IPS-18c (cell line): ENCODE data around the gene INO80.
A peak's percentile ranks its signal among the peaks of the same experiment; 100 is the strongest.
"Not testable (repeated sequence)": the region's sequence is repeated elsewhere in the genome, so short reads cannot be mapped to it uniquely, and the experiment has no call there.

ENCODE experiments used
- H3K4me3 ChIP-seq: 2 replicates; pipeline ENCODE4 v1.7.0; 2013; ENCODE audit warnings: low read depth, mild to moderate bottlenecking, low read length, moderate library complexity; ENCODE audit not compliant: insufficient read depth
- H3K9me3 ChIP-seq: one replicate; pipeline ENCODE4 v1.6.1; 2013; ENCODE audit warnings: mild to moderate bottlenecking, low read length, moderate library complexity; ENCODE audit not compliant: control insufficient read depth, insufficient read depth

Gene INO80

DNA sequence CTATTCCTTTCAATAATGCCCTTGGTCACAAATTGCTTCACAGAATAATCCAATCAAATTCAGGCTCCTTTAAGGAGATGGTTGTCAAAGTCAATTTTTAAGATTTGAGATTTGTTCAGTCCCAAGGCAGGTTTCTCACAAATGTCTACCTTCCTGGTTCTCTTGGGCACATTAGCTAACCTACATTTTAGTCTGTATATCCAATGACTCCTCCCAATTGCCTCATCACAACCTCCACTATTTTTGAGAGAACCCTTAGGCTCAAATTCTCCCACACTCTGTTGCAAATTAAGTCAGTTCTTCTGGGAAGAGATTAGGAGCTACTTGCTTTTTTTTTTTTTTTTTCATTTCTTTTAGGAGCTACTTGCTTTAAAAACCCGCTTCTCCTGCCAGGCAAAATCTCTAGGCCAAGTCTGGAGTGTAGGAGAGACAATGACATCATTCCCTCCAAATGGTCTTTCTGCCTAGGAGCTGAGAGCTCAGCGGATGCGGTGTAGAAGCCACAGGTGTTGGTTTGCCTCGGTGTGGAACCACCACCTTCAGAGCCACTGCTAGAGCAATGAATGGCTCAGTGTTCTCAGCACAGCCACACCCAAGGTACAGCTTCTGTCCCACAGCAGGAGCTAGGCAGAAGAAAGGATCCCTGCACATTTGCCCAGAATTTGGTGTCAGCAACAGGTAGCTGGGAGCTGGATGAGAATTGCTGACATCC, 10.0 kb upstream of the INO80 start:
- Histone ChIP-seq H3K4me3 (no peak overlapping the region), H3K9me3 (no peaks in the 10 kb centered on the region)

DNA sequence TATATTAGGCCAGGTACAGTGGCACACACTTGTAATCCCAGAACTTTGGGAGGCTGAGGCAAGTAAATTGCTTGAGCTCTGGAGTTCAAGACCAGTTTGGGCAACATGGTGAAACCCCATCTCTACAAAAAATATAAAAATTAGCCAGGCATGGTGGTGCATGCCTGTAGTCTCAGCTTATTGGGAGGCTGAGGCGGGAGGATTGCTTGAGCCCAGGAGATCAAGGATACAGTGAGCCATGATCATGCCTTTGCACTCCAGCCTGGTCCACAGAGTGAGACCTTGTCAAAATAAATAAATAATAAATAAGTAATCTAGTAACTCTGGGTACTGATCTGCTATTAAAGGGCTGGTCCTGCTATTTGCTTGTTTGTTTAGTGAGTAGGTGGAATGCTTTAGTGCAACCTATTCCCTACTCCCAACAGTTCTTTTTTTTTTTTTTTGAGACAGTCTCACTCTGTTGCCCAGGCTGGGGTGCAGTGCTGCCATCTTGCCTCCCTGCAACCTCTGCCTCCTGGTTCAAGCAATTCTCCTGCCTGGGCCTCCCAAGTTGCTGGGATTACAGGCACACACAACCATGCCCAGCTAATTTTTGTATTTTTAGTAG, 9.1 kb upstream of the INO80 start:
- Histone ChIP-seq H3K9me3 (no peaks in the 10 kb centered on the region), H3K4me3 (no peak overlapping the region)

DNA sequence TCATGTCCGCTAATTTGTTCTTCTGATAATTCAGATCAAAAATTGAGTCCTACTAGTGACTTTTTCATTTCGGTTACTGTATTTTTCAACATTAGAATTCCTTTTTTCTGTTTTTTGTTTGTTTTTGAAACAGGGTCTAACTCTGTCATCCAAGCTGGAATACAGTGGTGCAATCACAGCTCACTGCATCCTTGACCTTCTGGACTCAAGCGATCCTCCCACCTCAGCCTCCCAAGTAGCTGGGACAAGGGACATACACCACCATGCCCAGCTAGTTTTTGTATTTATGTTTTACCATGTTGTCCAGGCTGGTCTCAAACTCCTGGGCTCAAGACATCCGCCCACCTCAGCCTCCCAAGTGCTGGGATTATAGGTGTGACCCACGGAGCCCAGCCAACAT, 8.0 kb upstream of the INO80 start:
- no peaks in the 10 kb centered on the region for H3K9me3 ChIP-seq
- H3K4me3 ChIP-seq, result no peak overlapping the region

DNA sequence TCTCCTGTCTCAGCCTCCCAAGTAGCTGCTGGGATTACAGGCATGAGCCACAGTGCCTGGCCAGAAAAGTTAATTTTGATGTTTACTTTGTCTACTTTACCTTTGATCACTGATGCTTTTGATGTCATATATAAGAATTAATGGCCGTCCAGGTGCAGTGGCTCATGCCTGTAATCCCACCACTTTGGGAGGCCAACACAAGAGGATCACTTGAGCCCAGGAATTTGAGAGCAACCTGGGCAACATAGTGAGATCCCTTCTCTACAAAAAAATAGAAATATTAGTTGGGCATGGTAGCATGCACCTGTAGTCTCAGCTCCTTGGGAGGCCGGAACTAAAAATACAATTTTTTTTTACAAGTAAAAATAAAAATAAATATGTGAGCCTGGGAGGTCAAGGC, 6.8 kb upstream of the INO80 start:
- Histone ChIP-seq H3K4me3 (no peak overlapping the region), H3K9me3 (no peaks in the 10 kb centered on the region)

DNA sequence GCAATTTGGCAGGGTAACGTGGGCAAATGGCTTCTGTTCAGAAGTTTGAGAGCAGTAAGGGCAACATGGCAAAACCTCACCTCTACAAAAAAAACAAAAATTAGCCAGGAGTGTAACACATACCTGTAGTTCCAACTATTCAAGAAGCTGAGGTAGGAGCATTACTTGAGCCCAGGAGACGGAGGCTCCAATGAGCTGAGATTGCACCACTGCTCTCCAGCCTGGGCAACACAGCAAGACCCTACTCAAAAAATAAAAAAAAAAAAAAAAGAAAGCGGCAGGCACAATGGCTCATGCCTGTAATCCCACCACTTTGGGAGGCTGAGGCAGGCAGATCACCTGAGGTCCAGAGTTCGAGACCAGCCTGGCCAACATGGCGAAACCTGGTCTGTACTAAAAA, 5.9 kb upstream of the INO80 start:
- Histone ChIP-seq H3K9me3 (no peaks in the 10 kb centered on the region), H3K4me3 (no peak overlapping the region)

DNA sequence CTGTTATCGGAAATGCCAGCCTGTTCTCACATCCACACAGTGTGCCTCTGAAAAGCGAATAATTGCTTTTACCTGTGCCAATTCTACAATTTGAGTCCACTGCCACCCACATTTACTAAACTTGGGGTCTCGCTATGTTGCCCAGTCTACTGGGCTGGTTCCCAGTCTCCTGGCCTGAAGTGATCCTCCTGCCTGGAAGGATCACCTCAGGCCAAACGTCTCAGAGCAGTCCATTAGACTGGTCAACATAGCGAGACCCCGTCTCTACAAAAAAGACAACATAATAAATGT, 827 bp upstream of the INO80 start:
- Histone ChIP-seq H3K9me3 (no peaks in the 10 kb centered on the region), H3K4me3 (peak overlapping the region; percentile 100)

DNA sequence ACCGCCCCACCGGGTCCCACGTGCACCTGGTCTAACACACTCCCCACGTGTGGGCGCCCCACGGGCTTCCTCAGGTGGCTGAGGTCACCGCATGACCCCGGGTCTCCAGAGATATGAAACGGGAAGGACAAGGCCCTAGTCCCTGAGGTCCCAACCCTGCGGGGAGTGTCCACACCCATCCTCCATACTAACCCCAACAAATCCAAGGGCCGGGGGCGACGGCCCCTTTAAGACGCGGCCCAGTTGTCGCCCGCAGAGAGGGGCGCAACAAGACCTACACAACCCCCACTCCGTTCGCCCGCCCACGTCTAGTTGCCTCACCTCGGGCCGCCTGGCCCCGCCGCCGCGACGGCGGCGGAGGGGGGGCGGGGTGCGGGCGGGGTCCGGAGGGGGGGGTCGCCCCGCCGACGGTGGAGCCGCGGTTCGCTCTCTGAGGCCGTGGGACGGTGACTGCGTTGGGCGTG, 396 bp downstream of the INO80 start:
- Histone ChIP-seq H3K9me3 (no peaks in the 10 kb centered on the region), H3K4me3 (peak overlapping the region; percentile 100)

DNA sequence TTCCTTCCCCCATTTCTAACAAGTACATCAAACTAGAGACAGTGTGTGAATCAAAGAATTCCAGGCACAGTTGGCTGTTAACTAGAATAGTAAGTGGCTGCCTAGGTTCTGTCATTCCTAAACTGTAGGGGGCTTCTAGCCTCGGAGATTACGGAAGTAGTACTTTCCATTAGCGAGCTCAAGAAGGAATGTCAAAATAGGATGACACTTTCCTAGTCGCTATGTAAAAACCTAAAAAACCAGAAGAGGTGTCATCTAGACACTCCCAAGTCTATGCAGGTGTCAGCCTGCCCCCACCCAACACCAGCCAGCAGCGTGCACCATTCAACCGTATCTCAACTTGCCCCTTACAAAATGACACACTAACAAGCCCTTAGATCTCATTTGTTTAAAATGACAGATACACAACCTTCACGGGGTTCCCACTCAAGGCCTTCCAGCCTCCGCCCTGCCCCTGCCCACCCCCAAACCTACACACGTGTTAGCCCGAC, 874 bp downstream of the INO80 start:
- Histone ChIP-seq H3K4me3 (peak overlapping the region; percentile 100), H3K9me3 (no peaks in the 10 kb centered on the region)

DNA sequence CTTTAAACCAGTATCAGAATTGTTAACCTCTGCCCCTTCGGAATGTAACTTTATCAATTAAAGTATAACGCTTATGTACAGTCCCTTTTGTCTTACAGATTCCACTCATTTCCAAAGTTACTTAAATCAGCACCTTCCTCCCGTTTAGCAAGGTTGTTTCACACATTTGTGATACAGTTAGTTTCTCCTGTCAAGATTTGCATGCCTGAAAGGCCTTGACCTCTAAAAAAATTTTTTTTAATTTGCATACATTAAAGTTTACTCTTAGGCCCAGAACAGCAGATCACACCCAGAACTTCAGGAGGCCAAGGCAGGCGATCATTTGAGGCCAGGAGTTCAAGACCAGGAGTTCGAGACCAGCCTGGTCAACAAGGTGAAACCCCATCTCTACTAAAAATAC, 9.1 kb downstream of the INO80 start:
- H3K9me3 ChIP-seq, result no peaks in the 10 kb centered on the region
- H3K4me3 ChIP-seq, result no peak overlapping the region

DNA sequence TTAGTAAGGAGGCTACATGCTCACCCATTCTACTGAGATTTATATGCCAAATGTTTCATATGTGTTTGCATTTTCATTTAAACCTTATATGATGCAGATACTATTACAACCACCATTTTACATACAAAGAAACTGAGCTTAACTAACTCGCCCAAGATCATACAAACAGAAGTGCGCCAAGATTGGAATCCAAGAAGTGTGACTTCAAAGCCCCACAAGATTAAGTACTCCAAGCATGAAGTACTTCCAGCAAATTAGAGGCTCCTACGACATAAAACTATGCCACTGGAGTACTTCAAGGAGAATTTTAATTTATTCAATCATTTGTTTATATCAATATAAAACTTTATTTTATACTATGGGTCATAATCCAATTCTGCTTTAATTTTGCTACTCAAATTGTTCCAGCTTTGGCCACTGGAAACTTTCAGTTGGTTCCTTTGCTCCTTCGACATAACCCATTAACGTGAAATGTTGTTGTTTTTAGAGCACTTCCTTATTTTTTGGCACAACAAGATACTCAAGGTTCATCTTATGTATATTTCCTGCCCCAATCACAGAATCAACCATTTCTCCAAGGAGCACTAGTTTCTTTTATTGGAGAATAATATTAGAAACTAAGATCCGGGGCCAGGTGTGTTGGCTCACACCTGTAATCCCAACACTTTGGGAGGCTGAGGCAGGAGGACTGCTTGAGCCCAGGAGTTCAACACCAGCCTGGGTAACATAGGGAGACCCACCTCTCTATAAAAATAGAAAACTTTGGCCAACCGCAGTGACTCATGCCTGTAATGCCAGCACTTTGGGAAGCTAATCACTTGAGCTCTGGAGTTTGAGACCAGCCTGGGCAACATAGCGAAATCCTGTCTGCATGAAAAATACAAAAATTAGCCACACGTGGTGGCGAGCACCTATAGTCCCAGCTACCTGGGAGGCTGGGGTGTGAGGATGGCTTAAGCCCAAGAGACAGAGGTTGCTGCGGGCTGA, 10.4 kb downstream of the INO80 start:
- H3K4me3 ChIP-seq, result no peak overlapping the region
- no peaks in the 10 kb centered on the region for H3K9me3 ChIP-seq

DNA sequence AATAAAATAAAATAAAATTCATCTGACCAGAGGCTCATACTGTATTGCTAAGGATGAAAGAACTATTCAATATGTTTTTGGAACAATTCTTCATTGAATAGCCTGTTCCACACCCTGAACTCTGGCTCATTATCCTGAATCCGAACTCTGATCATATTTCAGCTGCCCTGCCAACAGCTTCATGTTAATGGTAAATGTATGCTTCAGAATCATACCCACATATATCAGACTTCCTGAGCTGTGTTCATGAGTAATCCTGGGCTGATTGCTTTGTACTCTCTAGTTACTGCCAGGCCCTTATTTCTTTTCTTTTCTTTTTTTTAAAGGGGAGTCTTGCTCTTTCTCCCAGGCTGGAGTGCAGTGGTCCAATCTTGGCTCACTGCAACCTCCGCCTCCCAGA, 11.8 kb downstream of the INO80 start:
- H3K9me3 ChIP-seq, result no peaks in the 10 kb centered on the region
- H3K4me3 ChIP-seq, result no peak overlapping the region

DNA sequence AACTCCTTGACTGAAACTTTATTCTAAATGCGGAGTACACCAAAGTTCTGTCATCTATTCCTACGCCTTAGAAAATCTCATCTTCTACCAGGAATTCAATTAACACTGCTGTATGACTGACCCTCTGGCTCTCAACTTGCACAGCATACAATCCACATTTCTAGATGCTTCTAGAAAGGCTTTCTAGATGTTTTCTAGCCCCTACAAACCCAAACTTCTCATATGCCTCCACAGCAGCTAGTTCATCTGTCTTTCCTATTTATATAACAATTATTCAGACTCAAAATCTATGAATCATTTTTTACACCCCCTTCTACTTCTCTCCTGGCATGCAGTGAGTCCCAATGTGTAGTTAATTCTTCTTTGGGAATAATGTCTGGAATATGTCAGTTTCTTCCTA, 13.2 kb downstream of the INO80 start:
- H3K9me3 ChIP-seq, result no peaks in the 10 kb centered on the region
- no peak overlapping the region for H3K4me3 ChIP-seq

DNA sequence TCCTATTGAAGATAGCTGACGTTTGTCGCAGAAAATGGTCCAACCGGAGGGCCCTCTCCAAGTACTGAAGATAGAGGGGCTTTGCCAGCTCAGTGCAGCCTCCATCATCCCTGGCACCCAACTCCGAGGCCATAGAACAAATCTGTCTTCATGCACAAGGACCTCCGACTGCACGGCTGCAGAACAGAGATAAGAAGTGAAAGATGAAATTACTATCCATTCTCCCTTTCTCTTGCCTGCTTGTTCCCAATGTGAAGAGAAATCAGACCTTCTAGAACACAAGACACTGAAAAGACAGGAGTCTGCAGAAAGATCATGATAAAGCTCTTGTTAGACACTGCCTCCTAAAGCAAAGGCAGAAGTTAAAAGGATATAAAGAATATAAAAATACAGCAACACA, 19.9 kb downstream of the INO80 start:
- H3K4me3 ChIP-seq, result no peak overlapping the region
- no peaks in the 10 kb centered on the region for H3K9me3 ChIP-seq

DNA sequence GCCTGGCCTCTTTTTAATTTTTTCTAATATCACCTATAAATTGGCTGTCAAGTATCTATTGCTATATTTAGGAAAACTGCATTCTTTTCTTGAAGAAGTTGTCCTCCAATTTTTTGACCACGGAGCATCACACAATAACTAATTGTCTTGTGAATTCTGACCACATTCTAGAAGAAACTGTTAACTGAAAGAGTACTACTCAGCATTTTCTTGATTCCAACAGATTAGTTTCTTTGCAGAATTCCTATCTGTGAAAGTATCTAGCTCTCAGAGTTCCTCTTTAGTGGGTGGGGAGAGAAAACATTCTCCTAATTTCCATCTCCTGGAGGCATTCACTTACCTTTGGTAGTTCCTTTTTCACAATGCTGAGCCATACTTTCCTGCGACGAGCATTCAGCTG, 31.1 kb downstream of the INO80 start:
- H3K9me3 ChIP-seq, result no peaks in the 10 kb centered on the region

DNA sequence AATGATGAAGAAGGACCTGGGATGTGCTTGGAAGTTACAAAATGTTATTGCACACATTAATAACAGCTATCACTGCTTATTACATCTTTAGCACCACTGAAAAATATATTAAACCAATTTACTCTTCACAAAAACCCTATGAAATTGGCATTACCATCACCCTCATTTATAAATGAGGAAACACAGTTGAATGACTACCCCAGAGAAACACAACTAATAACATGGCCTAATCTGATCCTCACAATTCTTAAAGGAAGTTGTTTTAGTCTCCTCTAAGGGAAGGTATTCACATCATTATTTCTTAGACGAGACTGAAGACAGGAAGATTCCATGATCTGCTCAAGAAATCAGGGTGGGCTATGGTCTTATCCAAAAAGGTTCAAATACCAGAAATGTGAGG, 35.9 kb downstream of the INO80 start:
- H3K4me3 ChIP-seq, result no peak overlapping the region
- no peaks in the 10 kb centered on the region for H3K9me3 ChIP-seq

More for the DNA sequence above, 31.1 kb downstream of the INO80 start:
- no peak overlapping the region for H3K4me3 ChIP-seq

DNA sequence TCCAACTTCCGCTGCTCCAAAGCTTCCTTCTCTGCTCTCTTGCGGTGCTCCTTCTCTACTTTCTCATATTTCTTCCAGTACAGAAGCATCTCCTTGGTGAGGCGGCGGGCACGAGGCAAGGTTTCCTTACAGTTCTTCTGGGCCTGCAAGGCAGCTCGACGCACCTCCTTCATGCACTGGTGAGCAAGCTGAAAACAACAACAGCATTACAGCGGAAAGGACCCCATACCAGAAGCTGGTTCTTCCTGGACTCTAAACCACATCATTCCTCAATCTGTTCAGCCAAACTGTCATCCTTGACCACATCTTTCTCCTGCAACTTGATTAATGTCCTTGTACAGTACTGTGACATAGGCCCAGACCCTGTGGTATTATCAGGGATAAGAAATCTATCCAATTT, 36.4 kb downstream of the INO80 start:
- Histone ChIP-seq H3K9me3 (no peaks in the 10 kb centered on the region), H3K4me3 (no peak overlapping the region)

DNA sequence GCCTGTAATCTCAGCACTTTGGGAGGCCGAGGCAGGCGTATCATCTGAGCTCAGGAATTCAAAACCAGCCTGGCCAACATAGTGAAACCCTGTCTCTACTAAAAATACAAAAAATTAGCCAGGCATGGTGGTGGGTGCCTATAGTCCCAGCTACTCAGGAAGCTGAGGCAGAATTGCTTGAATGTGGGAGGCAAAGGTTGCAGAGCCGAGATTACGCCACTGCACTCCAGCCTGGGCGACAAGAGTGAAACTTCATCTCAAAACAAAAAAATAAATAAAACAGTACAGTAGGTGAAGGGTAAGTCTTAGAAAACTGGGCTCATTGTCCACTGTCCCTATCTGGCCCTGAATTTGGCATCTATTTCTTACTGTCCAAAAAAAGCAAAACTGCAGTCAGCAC, 37.2 kb downstream of the INO80 start:
- not testable (repeated sequence) for H3K4me3 ChIP-seq, H3K9me3 ChIP-seq

DNA sequence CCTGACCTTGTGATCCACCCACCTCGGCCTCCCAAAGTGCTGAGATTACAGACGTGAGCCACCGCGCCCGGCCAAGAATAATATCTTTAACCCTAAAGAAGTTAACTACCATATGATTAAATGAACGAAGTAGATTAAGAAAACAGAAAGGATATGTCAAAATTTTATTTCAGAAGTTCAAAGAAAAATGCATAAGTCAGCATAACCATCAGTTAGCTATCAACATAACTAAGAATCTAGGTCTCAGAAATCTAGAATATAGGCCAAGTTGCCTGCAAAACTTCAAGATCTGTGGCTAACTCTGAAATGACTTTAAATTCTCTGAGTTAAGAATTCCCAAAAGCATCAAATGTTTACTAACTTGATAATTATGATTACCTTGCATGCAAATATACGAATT, 38.0 kb downstream of the INO80 start:
- no peak overlapping the region for H3K4me3 ChIP-seq
- H3K9me3 ChIP-seq, result peaks cover under 1% of the 10 kb centered on the region
